Globus pallidus (tissue), 1 donor: ENCODE data around the gene CD300A.

Experiments
- DNase-seq: peaks from one replicate; pipeline ENCODE4 v3.0.0-alpha.2; 2015; ENCODE audit warnings: low spot score

Gene CD300A

DNA sequence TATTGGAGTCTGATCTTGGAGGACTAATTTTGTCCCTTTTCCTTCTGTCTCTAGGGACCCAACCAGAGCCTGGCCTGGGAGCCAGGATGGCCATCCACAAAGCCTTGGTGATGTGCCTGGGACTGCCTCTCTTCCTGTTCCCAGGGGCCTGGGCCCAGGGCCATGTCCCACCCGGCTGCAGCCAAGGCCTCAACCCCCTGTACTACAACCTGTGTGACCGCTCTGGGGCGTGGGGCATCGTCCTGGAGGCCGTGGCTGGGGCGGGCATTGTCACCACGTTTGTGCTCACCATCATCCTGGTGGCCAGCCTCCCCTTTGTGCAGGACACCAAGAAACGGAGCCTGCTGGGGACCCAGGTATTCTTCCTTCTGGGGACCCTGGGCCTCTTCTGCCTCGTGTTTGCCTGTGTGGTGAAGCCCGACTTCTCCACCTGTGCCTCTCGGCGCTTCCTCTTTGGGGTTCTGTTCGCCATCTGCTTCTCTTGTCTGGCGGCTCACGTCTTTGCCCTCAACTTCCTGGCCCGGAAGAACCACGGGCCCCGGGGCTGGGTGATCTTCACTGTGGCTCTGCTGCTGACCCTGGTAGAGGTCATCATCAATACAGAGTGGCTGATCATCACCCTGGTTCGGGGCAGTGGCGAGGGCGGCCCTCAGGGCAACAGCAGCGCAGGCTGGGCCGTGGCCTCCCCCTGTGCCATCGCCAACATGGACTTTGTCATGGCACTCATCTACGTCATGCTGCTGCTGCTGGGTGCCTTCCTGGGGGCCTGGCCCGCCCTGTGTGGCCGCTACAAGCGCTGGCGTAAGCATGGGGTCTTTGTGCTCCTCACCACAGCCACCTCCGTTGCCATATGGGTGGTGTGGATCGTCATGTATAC lies 26.5 kb upstream of the CD300A start:
- DNase-seq = no peak

DNA sequence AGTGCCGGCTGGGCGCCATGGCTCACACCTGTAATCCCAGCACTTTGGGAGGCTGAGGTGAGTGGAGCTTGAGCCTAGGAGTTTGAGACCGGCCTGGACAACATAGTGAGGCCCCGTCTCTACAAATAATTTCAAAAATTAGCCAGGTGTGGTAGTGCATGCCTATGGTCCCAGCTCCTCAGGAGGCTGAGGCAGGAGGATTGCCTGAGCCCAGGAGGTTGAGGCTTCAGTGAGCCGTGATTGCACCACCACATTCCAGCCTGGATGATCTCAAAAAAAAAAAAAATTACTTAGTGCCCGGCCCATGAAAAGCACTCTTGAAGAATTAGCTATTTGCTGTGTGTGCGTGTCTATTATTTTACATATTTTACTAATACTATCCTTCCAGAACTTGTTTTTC lies 24.9 kb upstream of the CD300A start:
- DNase-seq = no peak

DNA sequence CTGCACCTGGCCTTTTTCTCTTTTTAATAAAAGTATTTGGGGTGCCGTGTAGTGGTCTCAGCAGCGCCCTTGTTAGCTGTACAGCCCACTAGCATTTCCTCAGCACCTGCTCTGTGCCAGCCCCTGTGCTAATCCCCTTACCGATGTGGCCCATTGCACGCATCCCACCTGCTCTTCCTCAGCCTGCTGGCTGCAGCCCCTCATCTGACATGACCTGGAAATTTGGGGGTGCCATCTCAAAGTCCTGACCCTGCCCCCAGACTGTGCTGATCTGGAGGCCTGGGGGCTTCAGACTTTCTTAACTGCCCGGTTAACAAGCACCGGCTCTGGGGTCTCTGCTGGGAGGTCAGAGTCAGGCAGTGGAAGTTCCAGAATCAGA lies 24.2 kb upstream of the CD300A start:
- no peak for DNase-seq

DNA sequence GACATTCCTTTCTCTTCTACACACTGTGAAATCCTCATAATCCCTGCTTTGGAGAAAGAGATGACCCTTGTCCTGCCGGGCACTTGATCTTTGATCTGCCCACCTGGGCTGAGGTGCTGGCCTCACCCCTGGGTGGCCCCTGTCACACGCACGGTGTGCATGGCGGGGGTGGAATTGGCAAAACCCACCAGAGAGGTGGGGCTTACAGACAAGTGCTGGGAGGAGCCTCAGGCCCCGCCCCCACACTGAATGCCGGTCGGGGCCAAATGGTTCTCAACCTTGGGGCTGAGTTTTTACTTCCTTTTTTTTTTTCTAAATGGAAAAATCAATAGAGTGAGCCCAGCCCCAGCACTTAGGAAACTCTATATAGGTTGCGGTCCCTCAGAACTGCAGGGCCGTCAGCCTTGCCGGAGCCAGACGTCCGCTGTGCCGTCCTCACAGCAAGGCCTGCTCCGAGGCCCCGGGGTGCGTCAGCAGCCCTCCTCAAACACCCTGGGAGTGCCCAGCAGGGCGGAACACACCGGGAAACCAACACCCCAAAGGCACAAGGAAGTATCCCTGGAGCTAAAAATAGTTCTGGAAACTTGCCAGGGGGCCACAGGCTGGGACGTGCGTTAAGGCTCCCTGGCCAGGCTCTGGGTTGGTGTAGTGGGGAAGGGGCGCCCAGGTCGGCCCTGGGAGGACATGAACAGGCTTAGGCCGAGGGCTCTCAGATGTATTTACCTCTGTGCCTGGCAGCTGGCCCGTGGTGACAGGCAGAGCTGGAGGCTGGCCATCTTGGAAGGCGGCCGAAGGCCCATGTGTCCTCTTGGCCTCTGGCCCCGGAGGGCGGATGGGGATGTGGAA lies 23.5 kb upstream of the CD300A start:
- peak; percentile 66 for DNase-seq

DNA sequence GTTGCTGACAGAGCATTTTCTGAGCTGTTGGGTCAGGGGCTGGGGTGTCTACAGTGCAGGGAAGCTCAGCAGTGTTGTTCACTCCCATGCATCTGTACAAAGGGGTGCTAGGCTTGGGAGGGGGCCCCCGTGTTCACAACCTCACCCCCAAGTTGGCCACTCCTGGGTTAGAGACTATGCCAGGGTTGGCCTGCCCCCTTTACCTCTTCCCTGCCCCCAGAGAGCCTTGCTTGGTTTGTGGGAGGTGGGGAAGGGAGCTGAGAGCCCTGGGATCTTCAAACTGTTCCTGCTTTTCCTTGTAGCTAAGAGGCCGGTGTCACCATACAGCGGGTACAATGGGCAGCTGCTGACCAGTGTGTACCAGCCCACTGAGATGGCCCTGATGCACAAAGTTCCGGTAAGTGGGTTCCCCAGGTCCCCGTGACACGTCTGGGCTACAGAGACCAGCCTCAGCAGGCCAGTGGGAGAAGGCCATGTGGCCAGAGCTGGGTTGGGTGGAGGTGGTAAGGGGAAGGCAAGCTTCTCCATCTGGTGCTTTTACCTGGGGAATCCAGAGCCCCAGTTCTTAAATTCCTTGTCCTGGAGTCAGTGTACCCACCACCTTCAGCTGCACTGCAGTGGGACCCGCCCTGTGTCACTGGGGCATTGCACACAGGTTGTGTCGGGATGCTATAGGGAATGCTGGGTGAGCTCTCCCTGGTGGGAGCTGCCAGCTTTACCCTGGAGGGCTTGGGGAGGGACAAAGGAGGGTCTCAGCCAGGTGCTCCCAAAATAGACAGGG lies 22.7 kb upstream of the CD300A start:
- no peak for DNase-seq

DNA sequence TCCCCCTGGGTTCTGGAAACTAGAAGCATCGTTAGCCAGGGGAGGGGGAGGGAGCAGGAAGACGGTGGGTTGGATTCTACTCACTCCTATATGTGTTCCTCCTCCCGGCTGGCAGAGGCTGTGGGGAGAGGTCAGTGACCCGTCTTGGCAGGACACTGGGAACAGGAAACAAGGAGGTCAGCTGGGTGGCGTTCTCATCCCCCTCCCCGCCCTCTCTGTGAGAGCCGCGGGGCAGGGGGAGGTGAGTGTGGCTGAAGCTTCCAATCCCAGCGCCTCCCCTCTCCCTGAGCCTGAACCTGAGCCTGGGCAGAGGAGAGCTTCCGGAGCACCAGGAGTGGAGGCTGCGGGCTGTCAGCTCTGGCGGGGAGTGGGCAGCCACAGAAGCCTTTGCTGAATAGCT lies 22.0 kb upstream of the CD300A start:
- no peak for DNase-seq

DNA sequence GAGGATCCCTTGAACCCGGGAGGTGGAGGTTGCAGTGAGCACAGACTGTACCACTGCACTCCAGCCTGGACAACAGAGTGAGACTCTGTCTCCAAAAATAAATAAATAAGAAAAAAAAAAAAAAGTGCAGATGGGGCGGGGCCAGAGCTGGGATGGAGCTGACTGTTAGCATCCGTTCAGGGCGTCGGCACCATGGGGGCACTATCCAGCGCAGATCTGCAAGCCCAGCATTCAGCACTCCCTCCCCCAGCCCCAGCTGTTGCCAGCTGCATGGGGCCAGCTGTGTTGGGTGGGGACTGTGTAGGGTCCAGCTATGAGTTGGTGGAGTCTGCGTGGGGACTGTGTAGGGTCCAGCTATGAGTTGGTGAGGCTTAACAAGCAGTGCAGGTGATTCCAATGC lies 21.3 kb upstream of the CD300A start:
- no peak for DNase-seq

DNA sequence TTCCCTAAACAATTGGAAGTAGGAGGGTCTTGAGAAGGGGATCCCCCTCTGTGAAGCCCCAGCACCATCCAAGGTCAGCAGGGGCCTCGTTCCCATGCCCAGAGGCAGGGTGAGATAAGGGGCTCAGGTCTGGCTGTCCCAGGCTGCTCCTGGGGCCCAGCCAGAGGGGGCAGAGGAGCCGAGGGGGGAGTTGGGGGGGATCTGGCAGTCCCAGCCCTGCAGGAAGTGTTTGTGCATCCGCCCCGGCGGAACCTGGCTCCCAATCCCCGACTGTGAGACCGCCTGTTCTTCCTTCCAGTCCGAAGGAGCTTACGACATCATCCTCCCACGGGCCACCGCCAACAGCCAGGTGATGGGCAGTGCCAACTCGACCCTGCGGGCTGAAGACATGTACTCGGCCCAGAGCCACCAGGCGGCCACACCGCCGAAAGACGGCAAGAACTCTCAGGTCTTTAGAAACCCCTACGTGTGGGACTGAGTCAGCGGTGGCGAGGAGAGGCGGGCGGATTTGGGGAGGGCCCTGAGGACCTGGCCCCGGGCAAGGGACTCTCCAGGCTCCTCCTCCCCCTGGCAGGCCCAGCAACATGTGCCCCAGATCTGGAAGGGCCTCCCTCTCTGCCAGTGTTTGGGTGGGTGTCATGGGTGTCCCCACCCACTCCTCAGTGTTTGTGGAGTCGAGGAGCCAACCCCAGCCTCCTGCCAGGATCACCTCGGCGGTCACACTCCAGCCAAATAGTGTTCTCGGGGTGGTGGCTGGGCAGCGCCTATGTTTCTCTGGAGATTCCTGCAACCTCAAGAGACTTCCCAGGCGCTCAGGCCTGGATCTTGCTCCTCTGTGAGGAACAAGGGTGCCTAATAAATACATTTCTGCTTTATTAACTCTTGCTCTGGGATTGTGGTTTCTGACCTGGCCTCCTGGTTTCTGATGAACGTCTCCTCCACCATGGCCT lies 19.6 kb upstream of the CD300A start:
- no peak for DNase-seq

DNA sequence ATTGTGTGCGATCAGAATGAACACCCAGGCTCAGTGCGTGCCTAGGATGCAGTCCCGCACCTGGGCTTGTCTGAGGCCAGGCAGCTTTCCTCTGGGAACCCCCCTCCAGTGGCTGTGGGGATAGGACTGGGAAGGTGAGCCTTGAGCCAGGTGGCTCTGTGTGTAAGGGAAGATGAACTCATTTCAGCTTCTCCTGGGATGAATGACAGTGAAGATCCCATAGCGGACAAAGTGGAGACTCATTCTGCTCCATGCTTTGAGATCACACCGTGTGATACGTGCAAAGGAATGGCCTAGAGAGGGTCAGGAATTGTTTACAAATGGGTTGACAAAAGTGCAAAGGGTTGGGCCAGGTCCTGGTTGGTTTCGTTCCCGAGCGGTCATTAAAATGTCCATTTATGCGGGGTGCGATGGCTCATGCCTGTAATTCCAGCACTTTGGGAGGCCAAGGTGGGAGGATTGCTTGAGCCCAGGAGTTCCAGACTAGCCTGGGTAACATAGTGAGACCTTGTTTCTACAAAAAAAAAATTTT lies 18.7 kb upstream of the CD300A start:
- DNase-seq = no peak

DNA sequence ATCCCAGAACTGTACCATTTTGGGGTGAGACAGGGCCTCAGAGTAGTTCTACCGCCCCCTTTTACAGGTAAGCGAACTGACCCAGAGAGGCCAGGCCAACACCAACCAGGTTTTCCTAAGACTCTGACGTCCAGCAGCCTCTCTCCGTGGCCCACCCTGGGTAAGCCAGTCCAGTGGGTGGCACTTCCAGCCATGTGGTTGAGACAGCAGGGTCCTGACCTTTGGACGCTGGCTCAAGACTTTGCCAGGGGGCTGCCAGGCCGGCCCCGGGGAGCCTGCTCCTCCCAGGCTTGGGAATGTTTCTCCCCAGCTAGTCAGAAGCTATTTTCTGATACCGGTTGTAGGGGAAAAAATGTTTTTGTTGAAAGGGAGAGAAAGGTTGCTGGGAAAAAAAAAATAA lies 17.7 kb upstream of the CD300A start:
- DNase-seq = no peak

DNA sequence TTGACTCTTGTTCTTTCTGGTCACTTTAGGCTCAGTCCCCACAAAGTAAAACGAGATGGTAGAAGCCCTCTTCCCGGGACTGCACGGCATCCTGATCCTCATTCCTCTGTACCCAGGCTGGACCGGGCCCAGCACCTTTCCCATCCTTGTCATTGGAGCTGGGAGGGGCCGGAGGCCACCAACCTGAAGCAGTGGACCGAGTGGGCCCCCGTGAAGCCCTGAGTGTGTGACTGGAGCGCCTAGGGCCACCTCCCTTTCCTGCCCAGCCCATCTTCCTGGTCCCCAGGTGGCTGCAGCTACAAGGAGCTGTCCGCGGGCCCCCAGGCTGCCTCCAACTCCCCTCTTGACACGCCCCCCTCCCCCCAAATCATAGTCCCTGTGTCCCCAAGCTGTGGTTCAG lies 17.1 kb upstream of the CD300A start:
- DNase-seq = no peak

DNA sequence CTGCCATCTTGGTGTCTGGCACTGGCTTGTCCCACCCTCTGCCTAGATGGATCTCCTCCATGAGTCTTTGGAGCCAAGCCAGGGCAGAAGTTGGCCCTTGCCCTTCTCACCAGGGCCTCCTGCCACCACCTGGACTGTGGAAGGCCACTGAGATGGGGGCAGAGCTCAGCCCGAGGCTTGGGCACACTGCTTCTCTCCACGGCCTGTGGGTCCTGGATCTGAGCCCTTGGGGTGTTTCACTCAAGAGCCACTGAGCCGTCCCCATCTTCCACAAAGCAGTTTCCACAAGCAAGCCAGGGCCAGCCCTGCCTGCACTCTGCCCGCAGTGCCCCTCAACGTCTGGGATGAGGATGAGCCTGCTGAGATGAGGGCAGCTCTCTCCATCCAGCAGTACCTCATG lies 16.7 kb upstream of the CD300A start:
- no peak for DNase-seq

DNA sequence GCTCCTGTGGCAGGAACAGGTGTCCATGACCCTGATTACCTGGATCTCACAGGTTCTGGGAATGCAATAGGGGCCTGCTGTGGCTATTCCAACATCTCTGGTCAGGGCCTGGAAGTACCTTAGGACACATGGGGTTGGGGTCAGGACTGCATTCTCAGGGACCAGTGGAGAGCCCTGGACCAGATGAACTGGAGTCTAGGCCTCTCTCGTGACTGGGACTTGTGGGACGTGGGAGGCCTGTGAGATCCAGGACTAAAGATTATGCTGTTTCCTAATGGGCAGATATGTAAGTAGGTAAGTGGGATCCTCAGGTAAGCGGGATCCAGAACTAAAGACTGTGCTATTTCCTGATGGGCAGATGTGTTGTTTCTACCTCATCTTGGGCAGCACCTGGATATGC lies 16.2 kb upstream of the CD300A start:
- no peak for DNase-seq

DNA sequence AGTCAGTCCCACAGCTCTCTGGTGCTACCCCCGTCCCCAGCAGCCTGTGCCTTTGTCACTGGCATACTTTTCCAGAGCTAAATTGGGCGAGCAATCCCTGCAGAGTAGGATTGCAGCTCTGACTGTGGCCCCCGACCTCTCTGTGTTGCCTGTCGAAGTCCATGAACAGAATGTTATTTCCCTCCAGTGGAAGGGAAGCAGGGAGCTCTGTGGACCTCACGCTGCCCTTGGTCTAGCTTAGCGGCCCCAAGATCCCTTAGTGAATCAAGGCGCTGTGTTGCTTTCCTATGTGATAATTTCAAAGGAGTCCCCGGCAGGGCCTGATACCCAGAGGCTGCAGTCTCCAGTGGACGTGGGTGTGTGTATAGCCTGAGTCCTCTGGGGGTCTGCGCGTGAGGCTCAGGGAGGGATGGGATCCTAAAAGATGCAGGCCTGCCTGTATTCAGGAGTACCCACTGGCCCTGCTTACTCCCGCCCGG lies 15.5 kb upstream of the CD300A start:
- no peak for DNase-seq

DNA sequence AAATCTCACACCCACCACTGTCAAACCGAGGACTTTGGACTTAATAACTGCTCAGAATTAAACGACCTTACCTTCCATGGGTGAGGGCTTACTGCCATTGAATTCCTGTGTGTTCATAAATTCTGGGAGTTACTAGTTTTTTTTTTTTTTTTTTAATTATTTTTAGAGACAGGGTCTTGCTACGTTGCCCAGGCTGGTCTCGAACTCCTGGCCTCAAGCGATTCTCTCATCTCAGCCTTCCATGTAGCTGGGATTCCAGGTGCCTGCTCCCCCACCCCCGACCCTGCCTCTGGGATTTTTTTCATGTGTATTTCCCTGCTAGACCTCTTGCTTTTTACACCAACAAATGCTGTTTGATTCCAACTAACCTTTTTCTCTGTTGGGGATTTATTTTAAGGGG lies 14.9 kb upstream of the CD300A start:
- no peak for DNase-seq

DNA sequence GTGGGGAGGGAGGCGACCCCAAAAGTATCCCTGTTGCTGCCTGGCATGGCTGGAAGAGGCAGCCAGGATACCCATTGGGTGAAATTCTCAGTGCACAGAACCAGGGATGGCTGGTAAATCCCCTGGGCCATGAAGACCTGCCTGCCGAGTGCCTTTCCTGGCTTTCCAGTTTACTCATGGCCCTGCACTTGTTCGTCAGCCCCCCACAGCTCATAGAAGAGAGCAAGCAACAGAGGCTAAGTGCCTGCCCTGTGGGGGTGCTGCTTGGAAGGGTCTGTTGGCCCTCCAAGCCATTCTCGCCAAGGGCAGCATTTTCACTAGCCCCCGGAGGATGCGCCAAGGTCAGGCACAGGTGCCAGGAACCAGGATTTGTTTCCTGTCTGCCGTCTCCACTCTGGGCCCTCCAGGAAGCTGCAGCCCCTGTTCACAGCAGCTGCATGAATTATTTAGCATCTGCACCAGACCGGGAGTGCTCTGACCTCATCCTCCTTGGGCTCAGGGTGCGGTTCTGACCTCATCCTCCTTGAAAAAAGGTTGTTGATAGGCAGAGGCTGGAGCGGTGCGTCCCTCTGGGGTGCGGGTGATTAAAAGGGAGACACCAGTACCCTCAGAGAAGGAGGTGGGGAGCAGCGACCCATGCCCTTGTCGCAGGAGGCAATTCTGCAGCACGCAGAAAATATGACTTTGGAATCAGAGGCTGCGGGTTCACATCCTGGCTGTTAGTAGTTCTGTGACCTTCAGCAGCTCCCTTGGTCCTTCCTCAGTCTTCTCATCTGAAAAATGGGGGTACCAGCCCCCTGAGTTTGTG lies 14.2 kb upstream of the CD300A start:
- DNase-seq = no peak

DNA sequence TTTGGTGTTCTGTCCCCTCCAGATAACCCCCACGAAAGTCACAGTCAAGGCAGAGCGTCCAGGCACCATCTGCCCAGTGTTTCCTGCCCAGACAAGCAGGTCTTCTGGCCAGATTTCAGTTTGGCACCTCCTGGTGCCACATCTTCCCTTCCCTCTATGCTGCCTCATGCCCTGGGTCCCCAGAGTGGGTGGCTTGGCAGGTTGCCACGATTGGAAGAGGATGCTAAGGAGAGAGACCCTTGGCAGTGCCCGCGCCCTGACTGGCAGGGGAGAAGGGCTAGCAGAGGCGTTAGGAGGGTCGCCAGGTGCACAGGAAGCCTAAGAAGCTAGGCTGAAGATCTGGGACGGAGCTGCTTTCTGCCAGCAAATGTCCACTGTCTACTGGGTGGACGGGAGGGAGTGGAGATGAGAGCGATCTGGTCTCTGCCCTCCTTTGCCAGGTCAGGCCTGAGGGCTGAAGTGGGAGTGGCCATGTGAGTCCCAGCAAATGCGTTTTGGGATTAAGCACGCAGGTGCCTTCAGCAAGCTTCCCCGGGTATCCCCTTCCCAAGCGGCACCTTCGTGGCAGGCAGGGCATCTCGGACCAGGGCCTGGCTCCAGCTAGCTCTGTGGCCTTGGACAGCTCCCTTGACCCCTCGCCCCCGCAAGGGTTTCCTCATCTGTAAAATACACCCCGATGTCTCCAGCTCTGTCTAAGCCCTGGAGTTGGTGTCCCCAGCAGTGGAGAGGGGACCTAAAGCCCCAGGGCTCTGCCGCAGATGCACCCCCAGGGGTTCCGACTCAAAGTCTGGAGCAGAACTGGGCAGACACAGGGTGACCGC lies 13.4 kb upstream of the CD300A start:
- DNase-seq = no peak

DNA sequence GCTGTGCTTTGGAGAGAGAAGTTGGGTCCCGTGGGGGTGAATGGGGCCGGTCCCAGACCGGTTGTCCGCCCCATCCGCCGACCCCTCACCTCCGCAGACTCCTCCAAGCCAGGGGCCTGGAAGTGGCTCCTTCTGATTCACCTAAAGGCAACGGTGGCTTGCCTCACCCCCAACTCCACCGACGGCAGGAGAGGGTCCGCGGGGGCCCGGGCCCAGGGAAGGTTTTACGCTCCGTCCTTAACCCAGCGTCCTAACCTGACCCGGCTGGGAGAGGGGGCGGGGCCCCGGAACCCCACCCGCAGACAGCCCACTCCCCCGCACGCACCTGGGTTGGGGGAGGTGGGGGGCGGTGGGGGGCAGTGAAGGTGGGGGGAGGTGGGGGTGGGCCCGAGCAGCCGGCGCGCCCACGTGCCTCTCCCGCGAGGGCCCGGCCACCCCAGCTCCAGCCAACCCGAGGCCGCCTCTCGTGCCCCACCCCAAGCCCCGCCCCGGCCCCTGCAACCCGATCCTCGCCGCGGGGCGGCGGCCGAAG lies 12.7 kb upstream of the CD300A start:
- DNase-seq = no peak
